IMR-90 (cell line): ENCODE data around the gene LINS1. TPM values are rescaled to one million over a fixed set of nuclear protein-coding genes. Genes with fewer than 3 reads are reported as not detected.

Experiments used
- ATAC-seq: fragments of 200-7000 bp; cut with Tn5 transposase; 2 replicates; pipeline ENCODE4 v1.9.1; 2020; ENCODE audit warnings: low read depth, mild to moderate bottlenecking, moderate library complexity
- BruUV-seq: library from RNA; stranded (reverse); fragments of 400-500 nt; replicated peaks from 2 replicates; lab custom pipeline; 2021; lab: Mats Ljungman, UMichigan
- CTCF ChIA-PET: fragments of 300-600 bp; formaldehyde crosslinking; extraction: SDS; loops from one replicate; lab custom pipeline; 2021; ENCODE audit warnings: antibody characterized with exemption; lab: Yijun Ruan, JAX
- POLR2A ChIA-PET: fragments of 300-600 bp; sonication (Branson Sonifier 250); formaldehyde crosslinking; loops from one replicate; lab custom pipeline; 2022; ENCODE audit warnings: antibody characterized with exemption; ENCODE audit not compliant: unreplicated experiment; lab: Charles Lee
- DNase-seq: peaks from one replicate; pipeline ENCODE4 v3.0.0; 2013
- H2AFZ ChIP-seq: replicated peaks from 2 replicates; pipeline ENCODE3; 2013; ENCODE audit warnings: low read length, mild to moderate bottlenecking; ENCODE audit not compliant: poor library complexity
- H2AK5ac ChIP-seq: 2 replicates; pipeline ENCODE4 v1.6.1; 2013; ENCODE audit warnings: low read depth, low read length, inconsistent platforms
- H2AK9ac ChIP-seq: replicated peaks from 2 replicates; pipeline ENCODE3; 2013; ENCODE audit warnings: mild to moderate bottlenecking, low read depth, low read length, moderate library complexity; ENCODE audit not compliant: poor library complexity
- H2BK120ac ChIP-seq: 2 replicates; pipeline ENCODE4 v1.6.1; 2013; ENCODE audit warnings: low read depth, low read length, inconsistent platforms
- H2BK15ac ChIP-seq: 3 replicates; pipeline ENCODE4 v1.6.1; 2013; ENCODE audit warnings: low read depth, low read length, inconsistent platforms
- H2BK20ac ChIP-seq: 2 replicates; pipeline ENCODE4 v1.6.1; 2013; ENCODE audit warnings: low read depth, mild to moderate bottlenecking, inconsistent platforms, low read length, moderate library complexity
- H2BK5ac ChIP-seq: 2 replicates; pipeline ENCODE4 v1.6.1; 2013; ENCODE audit warnings: mild to moderate bottlenecking, low read depth, low read length, inconsistent platforms; ENCODE audit not compliant: poor library complexity, severe bottlenecking
- H3K14ac ChIP-seq: replicated peaks from 2 replicates; pipeline ENCODE4 v1.6.1; 2013; ENCODE audit warnings: low read depth, low read length, inconsistent platforms
- H3K18ac ChIP-seq: 2 replicates; pipeline ENCODE4 v1.6.1; 2013; ENCODE audit warnings: low read depth, low read length, control low read depth
- H3K23ac ChIP-seq: 2 replicates; pipeline ENCODE4 v1.6.1; 2013; ENCODE audit warnings: low read depth, low read length, inconsistent platforms
- H3K27ac ChIP-seq: 2 replicates; pipeline ENCODE4 v1.5.1; 2013; ENCODE audit warnings: mild to moderate bottlenecking, control low read depth, low read length; ENCODE audit not compliant: insufficient read depth
- H3K27me3 ChIP-seq: 2 replicates; pipeline ENCODE4 v1.6.1; 2013; ENCODE audit warnings: low read length; ENCODE audit not compliant: control insufficient read depth, insufficient read depth
- H3K36me3 ChIP-seq: 2 replicates; pipeline ENCODE4 v1.6.1; 2013; ENCODE audit warnings: low read length, mixed read lengths; ENCODE audit not compliant: control insufficient read depth, insufficient read depth
- H3K4ac ChIP-seq: 2 replicates; pipeline ENCODE4 v1.6.1; 2013; ENCODE audit warnings: low read depth, low read length, inconsistent platforms
- H3K4me1 ChIP-seq: 2 replicates; pipeline ENCODE4 v1.6.1; 2013; ENCODE audit warnings: low read length, mixed read lengths; ENCODE audit not compliant: control insufficient read depth, insufficient read depth
- H3K4me2 ChIP-seq: 2 replicates; pipeline ENCODE4 v1.6.1; 2013; ENCODE audit warnings: low read depth, mild to moderate bottlenecking, control low read depth, low read length, moderate library complexity
- H3K4me3 ChIP-seq: 2 replicates; pipeline ENCODE4 v1.5.1; 2013; ENCODE audit warnings: low read depth, mild to moderate bottlenecking, control low read depth, low read length, moderate library complexity; ENCODE audit not compliant: insufficient read depth
- H3K56ac ChIP-seq: 2 replicates; pipeline ENCODE4 v1.6.1; 2013; ENCODE audit warnings: low read length, inconsistent platforms; ENCODE audit not compliant: insufficient read depth; ENCODE audit errors: extremely low read depth
- H3K79me1 ChIP-seq, 2 experiments: 2 replicates each; pipeline ENCODE4 v1.6.1; 2013; ENCODE audit warnings: low read length in 2 of 2, inconsistent platforms in 1 of 2, low read depth in 1 of 2
- H3K9ac ChIP-seq: 2 replicates; pipeline ENCODE4 v1.6.1; 2013; ENCODE audit warnings: low read depth, low read length, control low read depth
- H3K9me1 ChIP-seq: 2 replicates; pipeline ENCODE4 v1.6.1; 2013; ENCODE audit warnings: low read length, inconsistent platforms; ENCODE audit not compliant: insufficient read depth
- H3K9me3 ChIP-seq: 2 replicates; pipeline ENCODE4 v1.6.1; 2013; ENCODE audit warnings: low read length; ENCODE audit not compliant: control insufficient read depth, insufficient read depth
- H4K20me1 ChIP-seq: 2 replicates; pipeline ENCODE4 v1.6.1; 2013; ENCODE audit warnings: low read length, inconsistent platforms; ENCODE audit not compliant: insufficient read depth
- H4K5ac ChIP-seq: 2 replicates; pipeline ENCODE4 v1.6.1; 2013; ENCODE audit warnings: mild to moderate bottlenecking, low read depth, low read length, control low read depth
- H4K8ac ChIP-seq, 2 experiments: 2 replicates each; pipeline ENCODE4 v1.6.1; 2013; ENCODE audit warnings: low read depth in 2 of 2, low read length in 2 of 2, control low read depth in 1 of 2, inconsistent platforms in 1 of 2
- H4K91ac ChIP-seq: 2 replicates; pipeline ENCODE4 v1.6.1; 2013; ENCODE audit warnings: low read depth, low read length, inconsistent platforms; ENCODE audit not compliant: insufficient read depth
- BHLHE40 ChIP-seq: fragments of 150-350 bp; IDR thresholded peaks from 2 replicates; pipeline ENCODE4 v1.6.1; 2016; ENCODE audit warnings: mild to moderate bottlenecking, low read depth, low read length
- ELK1 ChIP-seq: fragments of 150-350 bp; IDR thresholded peaks from 2 replicates; pipeline ENCODE4 v1.6.1; 2016; ENCODE audit warnings: low read depth, mild to moderate bottlenecking, low read length, moderate library complexity, borderline replicate concordance
- FOS ChIP-seq: fragments of 150-350 bp; IDR thresholded peaks from 2 replicates; pipeline ENCODE4 v1.6.1; 2016; ENCODE audit warnings: low read depth, low read length
- MAFK ChIP-seq: IDR thresholded peaks from 2 replicates; pipeline ENCODE4 v1.6.1; 2012; ENCODE audit warnings: low read depth, low read length, improper control_type of control experiment
- MAZ ChIP-seq: IDR thresholded peaks from 2 replicates; pipeline ENCODE4 v1.6.1; 2012; ENCODE audit warnings: low read depth, mild to moderate bottlenecking, low read length, improper control_type of control experiment, moderate library complexity, borderline replicate concordance
- MXI1 ChIP-seq: IDR thresholded peaks from 2 replicates; pipeline ENCODE4 v1.6.1; 2012; ENCODE audit warnings: low read depth, mild to moderate bottlenecking, low read length, moderate library complexity, borderline replicate concordance
- NFE2L2 ChIP-seq: fragments of 150-350 bp; IDR thresholded peaks from 2 replicates; pipeline ENCODE4 v1.6.1; 2016; ENCODE audit warnings: low read depth, mild to moderate bottlenecking, low read length
- POLR2A ChIP-seq: IDR thresholded peaks from 2 replicates; pipeline ENCODE4 v1.6.1; 2012; ENCODE audit warnings: mild to moderate bottlenecking, low read depth, low read length
- RAD21 ChIP-seq: IDR thresholded peaks from 2 replicates; pipeline ENCODE4 v1.6.1; 2012; ENCODE audit warnings: low read length, improper control_type of control experiment
- RCOR1 ChIP-seq: IDR thresholded peaks from 2 replicates; pipeline ENCODE4 v1.6.1; 2012; ENCODE audit warnings: mild to moderate bottlenecking, low read length, improper control_type of control experiment; ENCODE audit not compliant: insufficient replicate concordance
- RFX5 ChIP-seq: IDR thresholded peaks from 2 replicates; pipeline ENCODE4 v1.8.0; 2012; ENCODE audit warnings: low read depth, mild to moderate bottlenecking, low read length, moderate library complexity
- USF2 ChIP-seq: fragments of 150-350 bp; IDR thresholded peaks from 2 replicates; pipeline ENCODE4 v1.6.1; 2017; ENCODE audit warnings: mild to moderate bottlenecking, antibody characterized with exemption, low read length, low read depth
- WGBS, 2 experiments: methylation state at CpG; one replicate each; pipeline versions ENCODE4 v1.1.5 to v1.1.7; 2013; ENCODE audit warnings: missing lambda C conversion rate in 2 of 2; ENCODE audit not compliant: insufficient read length in 1 of 2; ENCODE audit errors: extremely low coverage in 2 of 2; 5-methylcytosine and 5-hydroxymethylcytosine counted together
- dilution Hi-C: fragments of 300-500 bp; cut with HindIII; formaldehyde crosslinking; loops from one replicate; pipeline ENCODE4 v1.14.3; 2018; ENCODE audit warnings: low sequenced_read_pairs; ENCODE audit not compliant: unreplicated experiment
- in situ Hi-C: fragments of 300-500 bp; cut with MboI; formaldehyde crosslinking; loops from 3 replicates; pipeline ENCODE4 v1.14.3; 2019; ENCODE audit warnings: low sequenced_read_pairs, inconsistent platforms, mixed read lengths
- intact Hi-C: fragments of 100-400 bp; cut with micrococcal nuclease; formaldehyde crosslinking; loops from 2 replicates; pipeline ENCODE4 v1.10.0; 2022
- polyA plus RNA-seq, 3 experiments: library from polyadenylated mRNA; depleted of rRNA; stranded (reverse); fragments of >200 nt; gene quantifications; 2 replicates each; pipeline ENCODE4 v1.2.3, GENCODE V29; 2012; ENCODE audit warnings: low replicate concordance in 1 of 3
- total RNA-seq: library from RNA; depleted of rRNA; stranded (reverse); fragments of >200 nt; gene quantifications from 2 replicates; pipeline ENCODE4 v1.2.3, GENCODE V29; 2012

The LINS1 gene
- total and polyA plus RNA-seq, 2 of the 4 experiments (the other 2 are of a cell fraction) = 6.9 to 10.6 TPM

- no peak overlapping the region for H2BK15ac ChIP-seq
- BruUV-seq = no TSS peak
- H4K20me1 ChIP-seq = 0 out of 2 replicates have a peak, but pooled peaks cover 6% of the 10 kb centered on the region
- no peak overlapping the region for H3K4ac ChIP-seq
- H3K4me3 ChIP-seq = no peak overlapping the region
- WGBS, 2 experiments = no CpG with 5 or more reads among the region's 1 CpG
- H2BK120ac ChIP-seq = no peak overlapping the region
- H3K14ac ChIP-seq = no peak overlapping the region
- H3K9me3 ChIP-seq = no peaks in the 10 kb centered on the region
- H3K18ac ChIP-seq = no peak overlapping the region
- ChIA-PET CTCF (no interaction called here), POLR2A (no interaction called here)
- H2BK5ac ChIP-seq = no peak overlapping the region
- intact Hi-C loops (no loop called here), in situ Hi-C loops (loop anchor here (10.0 kb wide), 1 partner anchor 631 kb away; no protein-coding TSS in a partner anchor), dilution Hi-C loops (loop anchor here (25.0 kb wide), 1 partner anchor 379 kb away; no protein-coding TSS in a partner anchor)
- no peak overlapping the region for H3K9ac ChIP-seq
- no peak for TF ChIP-seq FOS
- no peak for TF ChIP-seq BHLHE40
- TF ChIP-seq RAD21 = no peak
- no peak for TF ChIP-seq POLR2A
- TF ChIP-seq NFE2L2 = no peak
- no peak for TF ChIP-seq MAFK
- no peak for TF ChIP-seq RFX5
- TF ChIP-seq MXI1 = no peak
- TF ChIP-seq RCOR1 = no peak
- no peak for TF ChIP-seq USF2
- no peak for TF ChIP-seq MAZ
- no peak for TF ChIP-seq ELK1
- H3K23ac ChIP-seq = no peak overlapping the region
- H2AFZ ChIP-seq = no peak overlapping the region
- H3K9me1 ChIP-seq = no peaks in the 10 kb centered on the region
- ATAC-seq (no peak), DNase-seq (no peak)
- no peak overlapping the region for H4K91ac ChIP-seq
- no peaks in the 10 kb centered on the region for H3K27me3 ChIP-seq
- no peak overlapping the region for H3K4me2 ChIP-seq
- no peak overlapping the region for H4K8ac ChIP-seq
- peaks cover 22 to 53% of the 10 kb centered on the region in 2 experiments for H3K79me1 ChIP-seq
- H2AK9ac ChIP-seq = no peak overlapping the region
- no peak overlapping the region for H3K27ac ChIP-seq
- no peak overlapping the region for H2AK5ac ChIP-seq
- H3K36me3 ChIP-seq = peaks cover 19% of the 10 kb centered on the region
- H3K4me1 ChIP-seq = no peaks in the 10 kb centered on the region; the same call in 1 of the 2 replicates
- H3K56ac ChIP-seq = no peak overlapping the region
- no peak overlapping the region for H4K5ac ChIP-seq
- no peak overlapping the region for H2BK20ac ChIP-seq
Measured at GRCh38 chr15:100633763-100634075, 31.7 kb upstream of the LINS1 start.
